Mucosa of descending colon (tissue), 3 donors: Measurements from ENCODE around the gene APLF. TPM values are rescaled to one million over a fixed set of nuclear protein-coding genes. Genes with fewer than 3 reads are reported as not detected.

Experiments
- ATAC-seq: fragments of 200-7000 bp; cut with Tn5 transposase; one replicate; pipeline ENCODE4 v1.9.1; 2020; ENCODE audit warnings: mild to moderate bottlenecking, moderate library complexity
- DNase-seq, 3 donors: peaks; one replicate each; pipeline ENCODE4 v3.0.0-alpha.2; 2020
- H3K36me3 ChIP-seq: fragments of 200-600 bp; one replicate; pipeline ENCODE4 v1.8.0; 2021; ENCODE audit warnings: low read depth, mild to moderate bottlenecking
- H3K4me1 ChIP-seq: fragments of 200-600 bp; one replicate; pipeline ENCODE4 v1.8.0; 2021; ENCODE audit warnings: low read depth, mild to moderate bottlenecking
- H3K4me3 ChIP-seq: fragments of 200-600 bp; one replicate; pipeline ENCODE4 v1.8.0; 2021; ENCODE audit warnings: mild to moderate bottlenecking
- H3K9me3 ChIP-seq: fragments of 200-600 bp; one replicate; pipeline ENCODE4 v1.8.0; 2021; ENCODE audit warnings: mild to moderate bottlenecking
- CTCF ChIP-seq: fragments of 200-600 bp; IDR thresholded peaks from one replicate; pipeline ENCODE4 v1.8.0; 2022; ENCODE audit warnings: antibody characterized with exemption, mild to moderate bottlenecking
- intact Hi-C, 2 donors: fragments of 100-400 bp; cut with DNase I in 1 of 2; cut with micrococcal nuclease in 1 of 2; formaldehyde crosslinking; loops; one replicate each; pipeline versions ENCODE4 v1.11.0 to v1.11.1; 2022; cut with DNase I, micrococcal nuclease
- total RNA-seq, 3 donors: library from RNA; stranded (reverse); fragmentation: NEBNext Ultra II Directional in 2 of 3; extraction: Animal tissue kit (Norgen Biotek cat#: 25700) in 2 of 3; gene quantifications; one replicate each; pipeline versions ENCODE4 v1.2.1 to v1.2.4, GENCODE V29; 2021 to 2023
- donor health status: DM: no; HTN: no; CAD: no; lungs with moderate emphysema.
- donor health status: DM: no; HTN: no; CAD: no.
- donor health status: DM: no; HTN: yes; CAD: no.

Gene APLF
- total RNA-seq, 3 donors from 2014 or later: 1.9 to 9.7 (median 2.7) TPM

DNA sequence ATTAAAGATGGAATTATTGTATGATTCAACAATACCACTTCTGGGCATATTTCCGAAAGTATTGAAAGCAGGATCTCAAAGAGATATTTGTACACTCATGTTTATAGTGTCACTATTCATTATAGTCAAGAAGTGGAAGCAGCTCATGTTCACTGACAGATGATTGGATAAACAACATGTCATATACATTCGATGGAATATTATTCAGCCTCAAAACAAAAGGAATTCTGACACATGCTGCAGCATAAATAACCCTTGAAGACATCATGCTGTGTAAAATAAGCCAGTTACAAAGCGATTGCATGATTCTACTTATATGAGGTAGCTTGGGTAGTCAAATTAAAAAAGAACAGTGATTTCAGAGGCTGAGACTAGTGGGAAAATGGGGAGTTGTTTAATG, 136.7 kb downstream of the APLF start:
- no peaks in the 10 kb centered on the region for H3K4me1 ChIP-seq
- intact Hi-C loops: no loop called here
- DNase-seq (no peak), ATAC-seq (no peak)
- no peak overlapping the region for H3K4me3 ChIP-seq
- H3K9me3 ChIP-seq: peaks cover 4% of the 10 kb centered on the region
- H3K36me3 ChIP-seq: no peaks in the 10 kb centered on the region
- no peak for TF ChIP-seq CTCF

GRCh38 chr2:68605939-68606338, 138.6 kb downstream of the APLF start:
- no peak for DNase-seq
- Histone ChIP-seq H3K36me3 (no peaks in the 10 kb centered on the region), H3K4me3 (no peak overlapping the region), H3K9me3 (peaks cover 4% of the 10 kb centered on the region), H3K4me1 (no peaks in the 10 kb centered on the region)
- TF ChIP-seq CTCF: no peak
- ATAC-seq: no peak
- intact Hi-C loops: no loop called here

GRCh38 chr2:68606759-68607158, 139.4 kb downstream of the APLF start:
- intact Hi-C loops: no loop called here

DNA sequence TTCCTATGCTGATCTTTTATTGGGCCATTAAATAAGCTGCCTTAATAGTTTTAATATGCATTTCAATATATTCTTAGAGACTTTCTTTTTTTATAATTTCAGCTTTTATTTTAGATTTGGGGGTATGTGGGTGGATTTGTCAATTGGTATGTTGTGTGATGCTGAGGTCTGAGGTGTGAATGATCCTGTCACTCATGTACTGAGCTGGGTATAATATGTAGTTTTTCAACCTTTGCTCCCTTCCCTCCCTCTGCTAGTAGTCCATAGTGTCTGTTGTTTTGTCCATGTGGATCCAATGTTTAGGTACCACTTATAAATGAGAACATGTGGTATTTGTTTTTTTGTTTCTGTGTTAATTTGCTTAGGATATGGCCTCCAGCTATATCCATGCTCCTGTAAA, 140.5 kb downstream of the APLF start:
- Histone ChIP-seq H3K9me3 (peaks cover 2% of the 10 kb centered on the region), H3K36me3 (no peaks in the 10 kb centered on the region), H3K4me1 (no peaks in the 10 kb centered on the region), H3K4me3 (no peak overlapping the region)
- DNase-seq (no peak), ATAC-seq (no peak)
- intact Hi-C loops: no loop called here
- TF ChIP-seq CTCF: no peak

More at GRCh38 chr2:68606759-68607158, 139.4 kb downstream of the APLF start:
- Histone ChIP-seq H3K36me3 (no peaks in the 10 kb centered on the region), H3K9me3 (peaks cover 2% of the 10 kb centered on the region), H3K4me3 (no peak overlapping the region), H3K4me1 (no peaks in the 10 kb centered on the region)
- DNase-seq (no peak), ATAC-seq (no peak)
- TF ChIP-seq CTCF: no peak

- Histone ChIP-seq H3K36me3 (no peaks in the 10 kb centered on the region), H3K4me3 (no peak overlapping the region), H3K9me3 (no peaks in the 10 kb centered on the region), H3K4me1 (no peaks in the 10 kb centered on the region)
- ATAC-seq: no peak
- DNase-seq: no peak
- no peak for TF ChIP-seq CTCF
- intact Hi-C loops: no loop called here
These were observed 145.6 kb downstream of the APLF start for GRCh38 chr2:68612765-68613519.
